GM19438 (cell line): ENCODE data around the gene DOK7.
"Not testable (repeated sequence)": the region's sequence is repeated elsewhere in the genome, so short reads cannot be mapped to it uniquely, and the experiment has no call there.

ENCODE experiments used
- ATAC-seq: cut with Tn5 transposase; IDR thresholded peaks from one replicate; pipeline ENCODE4 v1.9.1; 2021; ENCODE audit warnings: low read depth; ENCODE audit not compliant: unreplicated experiment

The DOK7 gene

GRCh38 chr4:3459156-3459555, 4.0 kb upstream of the DOK7 start:
- ATAC-seq: not testable (repeated sequence)

- ATAC-seq: no peak
These were observed 2.2 kb upstream of the DOK7 start for GRCh38 chr4:3460926-3461325.

GRCh38 chr4:3461515-3462291, 1.4 kb upstream of the DOK7 start:
- no peak for ATAC-seq

- no peak for ATAC-seq
These were observed 751 bp upstream of the DOK7 start for GRCh38 chr4:3462321-3462789.

- no peak for ATAC-seq
These were observed 646 bp downstream of the DOK7 start for GRCh38 chr4:3463556-3464348.

- no peak for ATAC-seq
These were observed 1.3 kb downstream of the DOK7 start for GRCh38 chr4:3464349-3464905.

- ATAC-seq: no peak
These were observed 2.0 kb downstream of the DOK7 start for GRCh38 chr4:3464911-3465697.

GRCh38 chr4:3465698-3466671, 2.9 kb downstream of the DOK7 start:
- no peak for ATAC-seq

- no peak for ATAC-seq
These were observed 3.8 kb downstream of the DOK7 start for GRCh38 chr4:3466691-3467600.

- ATAC-seq: no peak
These were observed 4.5 kb downstream of the DOK7 start for GRCh38 chr4:3467601-3468031.

- ATAC-seq: no peak
These were observed 5.0 kb downstream of the DOK7 start for GRCh38 chr4:3468154-3468553.

- no peak for ATAC-seq
These were observed 5.7 kb downstream of the DOK7 start for GRCh38 chr4:3468804-3469203.

GRCh38 chr4:3469386-3470243, 6.5 kb downstream of the DOK7 start:
- ATAC-seq: no peak

GRCh38 chr4:3470244-3471097, 7.4 kb downstream of the DOK7 start:
- no peak for ATAC-seq

- ATAC-seq: no peak
These were observed 8.1 kb downstream of the DOK7 start for GRCh38 chr4:3471098-3471760.

- ATAC-seq: no peak
These were observed 8.8 kb downstream of the DOK7 start for GRCh38 chr4:3471886-3472285.
